HG03159 (cell line): ENCODE results near the gene SP140L.
"Not testable (repeated sequence)": the region's sequence is repeated elsewhere in the genome, so short reads cannot be mapped to it uniquely, and the experiment has no call there.

Source experiments
- ATAC-seq: cut with Tn5 transposase; IDR thresholded peaks from one replicate; pipeline ENCODE4 v1.9.1; 2021; ENCODE audit warnings: mild to moderate bottlenecking, moderate library complexity; ENCODE audit not compliant: unreplicated experiment

The SP140L gene

GRCh38 chr2:230326453-230327417, at the start of gene SP140L:
TSS of gene SP140L (plus strand) at chr2:230327193. CDS start at chr2:230327270, 77 bp downstream.
- ATAC-seq, result peak; percentile 83

- no peak for ATAC-seq
Observed at GRCh38 chr2:230282936-230283335, 44.1 kb upstream of the SP140L start.

GRCh38 chr2:230286048-230286447, 40.9 kb upstream of the SP140L start:
- no peak for ATAC-seq

GRCh38 chr2:230289311-230289710, 37.7 kb upstream of the SP140L start:
- not testable (repeated sequence) for ATAC-seq

- no peak for ATAC-seq
Observed at GRCh38 chr2:230295192-230295591, 31.8 kb upstream of the SP140L start.

GRCh38 chr2:230296917-230297316, 30.1 kb upstream of the SP140L start:
- ATAC-seq, result no peak

GRCh38 chr2:230299618-230300017, 27.4 kb upstream of the SP140L start:
- no peak for ATAC-seq

- ATAC-seq, result no peak
Observed at GRCh38 chr2:230305416-230306275, 21.3 kb upstream of the SP140L start.

GRCh38 chr2:230306474-230306873, 20.5 kb upstream of the SP140L start:
- ATAC-seq, result no peak

- no peak for ATAC-seq
Observed at GRCh38 chr2:230307485-230307884, 19.5 kb upstream of the SP140L start.

GRCh38 chr2:230308402-230309000, 18.5 kb upstream of the SP140L start:
- ATAC-seq, result no peak

- not testable (repeated sequence) for ATAC-seq
Observed at GRCh38 chr2:230310792-230311191, 16.2 kb upstream of the SP140L start.

GRCh38 chr2:230311634-230312033, 15.4 kb upstream of the SP140L start:
- ATAC-seq, result not testable (repeated sequence)

GRCh38 chr2:230312638-230313037, 14.4 kb upstream of the SP140L start:
- ATAC-seq, result no peak

- ATAC-seq, result no peak
Observed at GRCh38 chr2:230317366-230317765, 9.6 kb upstream of the SP140L start.

GRCh38 chr2:230318190-230319121, 8.5 kb upstream of the SP140L start:
- peak; percentile 38 for ATAC-seq

GRCh38 chr2:230319211-230319862, 7.7 kb upstream of the SP140L start:
- ATAC-seq, result peak; percentile 90

- no peak for ATAC-seq
Observed at GRCh38 chr2:230321031-230321430, 6.0 kb upstream of the SP140L start.

GRCh38 chr2:230322561-230323384, 4.2 kb upstream of the SP140L start:
- ATAC-seq, result no peak
